GM23248 (cell line): ENCODE data around the gene UXT.

Experiments
- EZH2 ChIP-seq: fragments of 200-600 bp; sonication (generic); IDR thresholded peaks from 2 replicates; pipeline ENCODE4 v1.6.1; 2018; ENCODE audit warnings: antibody characterized with exemption, mild to moderate bottlenecking; ENCODE audit not compliant: insufficient read depth, poor library complexity, severe bottlenecking
- EZH2phosphoT487 ChIP-seq: fragments of 200-600 bp; sonication (generic); IDR thresholded peaks from 2 replicates; pipeline ENCODE4 v1.6.1; 2018; ENCODE audit warnings: antibody characterized with exemption, moderate library complexity, mild to moderate bottlenecking, low read depth; ENCODE audit not compliant: insufficient read depth

- no peak for TF ChIP-seq EZH2
- TF ChIP-seq EZH2phosphoT487, result no peak
Measured at GRCh38 chrX:47664737-47665136, 5.8 kb upstream of the UXT start.
